Measurements from ENCODE around the gene PLA2G12B.

The PLA2G12B gene

GRCh38 chr10:72888151-72888638, 66.4 kb downstream of the PLA2G12B start:
- no peak for DNase-seq

- no peak for DNase-seq
Measured at GRCh38 chr10:72887043-72887442, 67.6 kb downstream of the PLA2G12B start.

GRCh38 chr10:72886621-72887020, 68.0 kb downstream of the PLA2G12B start:
- DNase-seq = no peak

- DNase-seq = no peak
Measured at GRCh38 chr10:72885953-72886352, 68.7 kb downstream of the PLA2G12B start.
